Measurements from ENCODE around the gene CCT2. TPM values are rescaled to one million over a fixed set of nuclear protein-coding genes. Genes with fewer than 3 reads are reported as not detected.

CCT2 gene
- total and polyA plus RNA-seq, 4 donors, result 59.0 to 130 (median 82.5) TPM

DNA sequence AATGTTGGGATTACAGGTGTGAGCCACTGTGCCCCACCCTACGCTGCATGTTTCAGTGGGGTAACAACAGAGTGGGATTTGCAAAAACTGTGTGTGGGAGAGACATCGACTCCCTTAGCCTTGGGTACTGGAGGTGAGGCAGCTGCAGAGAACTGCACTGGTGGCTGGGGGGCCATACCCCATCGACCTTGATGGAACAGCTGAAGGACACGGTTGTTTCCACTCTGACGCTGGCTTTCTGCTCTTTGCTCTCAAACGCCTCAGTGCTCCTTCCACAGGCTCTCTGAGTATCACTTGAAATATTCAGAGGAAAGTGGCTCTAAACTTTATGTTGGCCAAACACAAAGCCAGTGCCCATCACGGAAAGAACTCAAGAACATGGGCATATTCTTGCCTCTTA lies 56.3 kb downstream of the CCT2 start:
- WGBS, 2 donors, result 92 to 95% methylated on average over 7 of the region's 7 CpGs
- intact Hi-C loops (cut with DNase I), result no loop called here

DNA sequence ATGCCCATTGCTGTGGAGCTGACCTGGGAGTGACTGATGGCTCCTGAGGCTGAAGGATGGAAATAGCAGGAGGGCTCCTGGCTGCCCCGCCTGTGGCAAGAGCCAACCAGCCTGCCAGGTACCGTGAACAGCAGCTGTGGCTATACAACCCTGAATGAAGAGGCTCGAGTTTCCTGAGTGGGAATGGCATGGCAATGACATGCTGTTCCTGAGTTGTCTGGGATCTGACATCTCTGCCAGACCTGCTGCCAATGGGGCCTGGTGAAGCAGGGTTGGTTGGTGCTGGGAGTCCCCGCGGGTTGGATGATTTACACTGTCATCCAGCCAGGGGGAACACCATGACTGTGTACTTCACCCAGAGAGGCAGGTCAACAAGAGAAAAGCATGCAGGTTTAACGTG lies 57.3 kb downstream of the CCT2 start:
- ATAC-seq (ENCODE audit: low FRiP score) (no peak), DNase-seq (no peak)
- Histone ChIP-seq H3K27ac (ENCODE audit: low read depth in 1 of 2, low read length in 2 of 2) (no peak overlapping the region), H3K4me1 (ENCODE audit: control insufficient read depth in 1 of 2, insufficient read depth in 2 of 2, low read length in 2 of 2) (no peaks in the 10 kb centered on the region), H3K4me3 (ENCODE audit: low read length in 2 of 2) (no peak overlapping the region), H3K36me3 (ENCODE audit: control insufficient read depth in 1 of 2, insufficient read depth in 2 of 2, low read length in 1 of 2) (no peaks in the 10 kb centered on the region), H3K27me3 (ENCODE audit: control insufficient read depth in 1 of 2, insufficient read depth in 2 of 2, low read length in 1 of 2) (no peaks in the 10 kb centered on the region), H3K9me3 (ENCODE audit: control insufficient read depth, low read length) (no peaks in the 10 kb centered on the region)
- intact Hi-C loops (cut with DNase I), result loop anchor here in 1 of 2 donors (2.0 kb wide), 1 partner anchor 286 kb away; no protein-coding TSS in a partner anchor
- 78 to 79% methylated on average over 6 of the region's 6 CpGs for WGBS, 2 donors

More for the DNA sequence above, 56.3 kb downstream of the CCT2 start:
- Histone ChIP-seq H3K4me3 (ENCODE audit: low read length in 2 of 2) (no peak overlapping the region), H3K4me1 (ENCODE audit: control insufficient read depth in 1 of 2, insufficient read depth in 2 of 2, low read length in 2 of 2) (no peaks in the 10 kb centered on the region), H3K9me3 (ENCODE audit: control insufficient read depth, low read length) (no peaks in the 10 kb centered on the region), H3K36me3 (ENCODE audit: control insufficient read depth in 1 of 2, insufficient read depth in 2 of 2, low read length in 1 of 2) (no peaks in the 10 kb centered on the region), H3K27ac (ENCODE audit: low read depth in 1 of 2, low read length in 2 of 2) (no peak overlapping the region), H3K27me3 (ENCODE audit: control insufficient read depth in 1 of 2, insufficient read depth in 2 of 2, low read length in 1 of 2) (no peaks in the 10 kb centered on the region)
- no peak for ATAC-seq (ENCODE audit: low FRiP score)
- DNase-seq, result no peak

DNA sequence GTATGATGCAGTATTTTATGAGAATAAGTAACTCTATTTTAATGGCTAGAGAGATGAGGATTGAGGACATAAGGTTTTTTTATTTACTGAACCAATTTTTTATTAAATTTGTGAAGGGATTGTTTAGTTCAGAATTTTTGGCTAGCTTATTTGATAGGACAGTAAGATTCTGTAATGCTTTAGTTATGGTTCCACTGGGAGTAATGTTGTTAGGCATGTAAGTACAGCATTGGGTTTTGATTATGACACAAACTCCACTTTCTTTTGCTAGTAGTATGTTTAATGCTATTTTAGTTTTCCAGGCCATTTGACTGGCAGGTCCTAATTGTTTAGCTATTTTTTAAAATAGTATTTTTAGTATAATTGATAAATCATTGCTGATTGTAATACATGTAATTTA lies 59.3 kb downstream of the CCT2 start:
- Histone ChIP-seq H3K36me3 (ENCODE audit: control insufficient read depth in 1 of 2, insufficient read depth in 2 of 2, low read length in 1 of 2) (no peaks in the 10 kb centered on the region), H3K27me3 (ENCODE audit: control insufficient read depth in 1 of 2, insufficient read depth in 2 of 2, low read length in 1 of 2) (no peaks in the 10 kb centered on the region), H3K4me1 (ENCODE audit: control insufficient read depth in 1 of 2, insufficient read depth in 2 of 2, low read length in 2 of 2) (no peaks in the 10 kb centered on the region), H3K27ac (ENCODE audit: low read depth in 1 of 2, low read length in 2 of 2) (no peak overlapping the region), H3K4me3 (ENCODE audit: low read length in 2 of 2) (no peak overlapping the region), H3K9me3 (ENCODE audit: control insufficient read depth, low read length) (no peaks in the 10 kb centered on the region)
- ATAC-seq (ENCODE audit: low FRiP score) (no peak), DNase-seq (no peak)
- intact Hi-C loops (cut with DNase I), result no loop called here

DNA sequence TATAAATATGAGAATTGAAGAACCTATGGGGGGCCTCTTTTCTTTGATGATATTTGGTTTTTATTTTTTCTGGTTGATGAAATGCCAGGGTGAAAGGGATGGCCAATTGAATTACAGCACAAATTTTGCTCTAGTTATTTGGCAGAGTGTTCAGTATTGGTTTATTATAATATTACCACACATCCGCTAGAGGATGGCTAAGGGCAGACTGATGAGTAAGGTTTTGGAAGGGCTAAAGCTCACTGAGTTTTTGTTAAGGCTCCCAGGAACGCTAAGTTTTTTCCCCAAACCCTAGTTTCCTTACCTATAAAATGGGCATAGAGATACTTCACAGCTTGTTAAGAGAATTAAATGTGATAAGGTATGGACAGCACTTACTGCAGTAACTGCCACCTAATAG lies 59.8 kb downstream of the CCT2 start:
- intact Hi-C loops (cut with DNase I), result no loop called here
- ATAC-seq (ENCODE audit: low FRiP score), result no peak
- Histone ChIP-seq H3K4me3 (ENCODE audit: low read length in 2 of 2) (no peak overlapping the region), H3K36me3 (ENCODE audit: control insufficient read depth in 1 of 2, insufficient read depth in 2 of 2, low read length in 1 of 2) (no peaks in the 10 kb centered on the region), H3K9me3 (ENCODE audit: control insufficient read depth, low read length) (no peaks in the 10 kb centered on the region), H3K4me1 (ENCODE audit: control insufficient read depth in 1 of 2, insufficient read depth in 2 of 2, low read length in 2 of 2) (no peaks in the 10 kb centered on the region), H3K27me3 (ENCODE audit: control insufficient read depth in 1 of 2, insufficient read depth in 2 of 2, low read length in 1 of 2) (no peaks in the 10 kb centered on the region), H3K27ac (ENCODE audit: low read depth in 1 of 2, low read length in 2 of 2) (no peak overlapping the region)
- no peak for DNase-seq
- 83 to 91% methylated on average over 2 of the region's 2 CpGs for WGBS, 2 donors

- WGBS, 2 donors, result 66 to 74% methylated on average over 4 of the region's 4 CpGs
- intact Hi-C loops (cut with DNase I), result no loop called here
- H3K4me1 ChIP-seq (ENCODE audit: control insufficient read depth in 1 of 2, insufficient read depth in 2 of 2, low read length in 2 of 2), result no peaks in the 10 kb centered on the region
Observed at GRCh38 chr12:69647178-69647577, 61.9 kb downstream of the CCT2 start.

DNA sequence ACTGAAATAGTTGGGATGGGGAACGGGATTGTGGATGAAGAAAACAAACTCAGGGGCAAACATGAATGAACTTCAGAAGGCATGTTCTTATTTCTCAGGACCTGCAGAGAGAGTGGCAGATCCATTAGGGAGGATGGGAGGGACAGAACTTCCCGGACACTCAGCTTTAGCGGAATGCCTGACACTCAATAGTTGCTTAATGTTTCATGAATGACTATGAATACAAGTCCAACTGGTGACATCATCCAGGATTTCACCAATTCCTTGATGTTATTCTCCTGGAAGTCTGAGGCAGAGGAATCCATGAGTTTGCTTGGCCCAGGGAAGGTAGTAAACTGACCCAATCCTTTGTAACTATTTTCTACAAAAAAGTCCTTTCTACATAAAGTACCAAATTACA lies 63.2 kb downstream of the CCT2 start:
- no peak overlapping the region for H3K27ac ChIP-seq (ENCODE audit: low read depth in 1 of 2, low read length in 2 of 2)
- no peaks in the 10 kb centered on the region for H3K27me3 ChIP-seq (ENCODE audit: control insufficient read depth in 1 of 2, insufficient read depth in 2 of 2, low read length in 1 of 2)
- no peaks in the 10 kb centered on the region for H3K9me3 ChIP-seq (ENCODE audit: control insufficient read depth, low read length)
- WGBS, 2 donors, result 90 to 91% methylated on average over 3 of the region's 3 CpGs
- ATAC-seq (ENCODE audit: low FRiP score) (no peak), DNase-seq (no peak)
- intact Hi-C loops (cut with DNase I), result no loop called here
- H3K4me1 ChIP-seq (ENCODE audit: control insufficient read depth in 1 of 2, insufficient read depth in 2 of 2, low read length in 2 of 2), result no peaks in the 10 kb centered on the region
- H3K4me3 ChIP-seq (ENCODE audit: low read length in 2 of 2), result no peak overlapping the region
- H3K36me3 ChIP-seq (ENCODE audit: control insufficient read depth in 1 of 2, insufficient read depth in 2 of 2, low read length in 1 of 2), result no peaks in the 10 kb centered on the region

More at GRCh38 chr12:69647178-69647577, 61.9 kb downstream of the CCT2 start:
- ATAC-seq (ENCODE audit: low FRiP score) (no peak), DNase-seq (no peak)
- Histone ChIP-seq H3K27ac (ENCODE audit: low read depth in 1 of 2, low read length in 2 of 2) (no peak overlapping the region), H3K36me3 (ENCODE audit: control insufficient read depth in 1 of 2, insufficient read depth in 2 of 2, low read length in 1 of 2) (no peaks in the 10 kb centered on the region), H3K4me3 (ENCODE audit: low read length in 2 of 2) (no peak overlapping the region), H3K9me3 (ENCODE audit: control insufficient read depth, low read length) (no peaks in the 10 kb centered on the region), H3K27me3 (ENCODE audit: control insufficient read depth in 1 of 2, insufficient read depth in 2 of 2, low read length in 1 of 2) (no peaks in the 10 kb centered on the region)

GRCh38 chr12:69649529-69649928 lies 64.3 kb downstream of the CCT2 start:
- no peak overlapping the region for H3K27ac ChIP-seq (ENCODE audit: low read depth in 1 of 2, low read length in 2 of 2)
- ATAC-seq (ENCODE audit: low FRiP score) (no peak), DNase-seq (no peak)
- intact Hi-C loops (cut with DNase I), result no loop called here
- H3K27me3 ChIP-seq (ENCODE audit: control insufficient read depth in 1 of 2, insufficient read depth in 2 of 2, low read length in 1 of 2), result no peaks in the 10 kb centered on the region
- no peaks in the 10 kb centered on the region for H3K4me1 ChIP-seq (ENCODE audit: control insufficient read depth in 1 of 2, insufficient read depth in 2 of 2, low read length in 2 of 2)
- no peaks in the 10 kb centered on the region for H3K9me3 ChIP-seq (ENCODE audit: control insufficient read depth, low read length)
- 54 to 55% methylated on average over 4 of the region's 4 CpGs for WGBS, 2 donors
- H3K4me3 ChIP-seq (ENCODE audit: low read length in 2 of 2), result no peak overlapping the region
- no peaks in the 10 kb centered on the region for H3K36me3 ChIP-seq (ENCODE audit: control insufficient read depth in 1 of 2, insufficient read depth in 2 of 2, low read length in 1 of 2)

Small RNA genes lying within 50 kb of the gene (microRNA-seq; reads per million reads assigned to microRNA genes)
- gene MIR3913-1 (0 reads per million in 2 donors), gene MIR3913-2 (0 reads per million in 2 donors)

Other genes starting within 250 kb of the CCT2 start
- 100 to 1,000 TPM in 1 of 2 donors, 10 to 100 TPM in 1; 38.7 to 180 TPM for gene LYZ, start 237.1 kb upstream of the CCT2 start, total RNA-seq
- 100 to 1,000 TPM in 1 of 2 donors, 10 to 100 TPM in 1; 15.1 to 122 TPM for gene LYZ, start 237.1 kb upstream of the CCT2 start, polyA plus RNA-seq
- gene YEATS4, start 225.7 kb upstream of the CCT2 start, total RNA-seq, result 10 to 100 TPM in 1 of 2 donors, 1 to 10 TPM in 1; 8.5 to 11.6 TPM
- 10 to 100 TPM; 11.6 to 12.5 TPM for gene YEATS4, start 225.7 kb upstream of the CCT2 start, polyA plus RNA-seq
- 10 to 100 TPM; 38.3 to 44.5 TPM for gene FRS2, start 115.1 kb upstream of the CCT2 start, total RNA-seq
- 10 to 100 TPM in 1 of 2 donors, 1 to 10 TPM in 1; 5.0 to 10.2 TPM for gene FRS2, start 115.1 kb upstream of the CCT2 start, polyA plus RNA-seq
- not detected for gene LRRC10, start 25.4 kb downstream of the CCT2 start, total RNA-seq
- gene LRRC10, start 25.4 kb downstream of the CCT2 start, polyA plus RNA-seq, result under 1 TPM in 1 of 2 donors, not detected in 1; 0.25 TPM
- not detected for gene BEST3, start 113.8 kb downstream of the CCT2 start, total RNA-seq
- gene BEST3, start 113.8 kb downstream of the CCT2 start, polyA plus RNA-seq, result not detected
- 10 to 100 TPM; 11.1 to 18.4 TPM for gene RAB3IP, start 153.4 kb downstream of the CCT2 start, total RNA-seq
- gene RAB3IP, start 153.4 kb downstream of the CCT2 start, polyA plus RNA-seq, result 10 to 100 TPM in 1 of 2 donors, 1 to 10 TPM in 1; 5.9 to 17.7 TPM
- gene MYRFL, start 239.8 kb downstream of the CCT2 start, total RNA-seq, result under 1 TPM; 0.36 to 0.55 TPM
- 1 to 10 TPM in 1 of 2 donors, under 1 TPM in 1; 0.61 to 3.1 TPM for gene MYRFL, start 239.8 kb downstream of the CCT2 start, polyA plus RNA-seq

Data from aorta (tissue), 5 donors.